Effector CD4-positive, alpha-beta T cell (primary cell): ENCODE results near the gene WDR20.
"Not testable (repeated sequence)": the region's sequence is repeated elsewhere in the genome, so short reads cannot be mapped to it uniquely, and the experiment has no call there.

Experiments
- DNase-seq: peaks from one replicate; pipeline ENCODE4 v3.0.0-alpha.2; 2020

Gene WDR20

DNA sequence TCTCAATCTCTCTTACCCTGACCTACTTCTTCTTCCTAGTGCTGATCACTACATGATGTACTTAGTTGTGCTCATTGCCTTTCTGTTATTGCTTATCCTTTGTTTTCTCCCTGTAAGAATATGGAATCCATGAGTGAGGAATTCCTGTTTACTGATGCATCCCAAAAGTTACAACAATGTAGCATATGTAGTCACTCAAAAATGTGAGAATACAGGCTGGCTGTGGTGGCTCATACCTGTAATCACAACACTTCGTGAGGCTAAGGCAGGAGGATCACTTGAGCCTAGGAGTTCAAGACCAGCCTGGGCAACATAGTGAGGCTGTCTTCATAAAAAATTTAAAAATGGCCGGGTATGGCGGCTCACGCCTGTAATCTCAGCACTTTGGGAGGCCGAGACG, 8.0 kb upstream of the WDR20 start:
- no peak for DNase-seq

GRCh38 chr14:102134021-102134420, 5.7 kb upstream of the WDR20 start:
- not testable (repeated sequence) for DNase-seq

GRCh38 chr14:102134719-102135118, 5.0 kb upstream of the WDR20 start:
- not testable (repeated sequence) for DNase-seq

DNA sequence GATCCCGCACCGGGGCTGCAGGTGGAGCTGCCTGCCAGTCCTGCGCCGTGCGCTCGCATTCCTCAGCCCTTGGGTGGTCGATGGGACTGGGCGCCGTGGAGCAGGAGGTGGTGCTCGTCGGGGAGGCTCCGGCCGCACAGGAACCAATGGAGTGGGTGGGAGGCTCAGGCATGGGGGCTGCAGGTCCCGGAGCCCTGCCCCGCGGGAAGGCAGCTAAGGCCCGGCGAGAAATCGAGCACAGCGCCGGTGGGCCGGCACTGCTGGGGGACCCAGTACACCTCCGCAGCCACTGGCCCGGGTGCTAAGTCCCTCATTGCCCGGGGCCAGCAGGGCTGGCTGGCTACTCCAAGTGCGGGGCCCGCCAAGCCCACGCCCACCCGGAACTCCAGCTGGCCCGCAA, 4.2 kb upstream of the WDR20 start:
- DNase-seq, result not testable (repeated sequence)

DNA sequence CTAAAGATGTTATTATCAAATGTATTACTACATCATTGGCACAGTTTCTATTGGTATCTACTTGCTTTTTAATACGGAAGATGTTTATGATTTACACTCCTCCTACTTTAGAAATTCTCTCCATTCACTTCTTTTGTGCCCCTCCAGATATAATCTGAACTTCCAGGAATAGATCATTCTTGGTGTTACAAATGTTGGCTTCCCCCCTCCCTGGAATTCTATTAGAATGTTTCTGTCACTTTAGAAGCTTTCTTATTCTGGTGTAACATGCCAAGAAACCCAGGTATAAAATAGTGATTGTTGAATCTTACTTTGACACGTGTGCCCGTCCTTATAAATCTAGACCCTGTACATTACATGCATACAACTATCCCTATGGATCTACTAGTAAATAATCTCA, 1.2 kb upstream of the WDR20 start:
- no peak for DNase-seq

DNA sequence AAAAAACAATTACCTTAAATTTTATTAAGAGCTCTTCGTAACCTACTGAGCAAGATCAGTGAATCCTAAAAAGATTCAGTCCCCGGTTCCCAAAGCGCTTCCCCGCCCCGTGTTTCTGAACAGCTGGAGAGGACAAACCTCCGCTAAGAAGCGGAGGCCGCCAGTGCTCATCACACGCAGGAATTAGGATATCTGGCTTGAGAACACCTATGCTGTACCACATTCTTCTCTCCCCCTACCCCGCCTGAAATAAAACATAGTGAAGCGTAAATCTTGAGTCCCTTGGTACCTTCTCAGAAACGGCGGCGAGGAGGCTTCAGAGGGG, 774 bp upstream of the WDR20 start:
- no peak for DNase-seq

- peak; percentile 10 for DNase-seq
Measured at GRCh38 chr14:102140027-102140749, 491 bp downstream of the WDR20 start.

- no peak for DNase-seq
Measured at GRCh38 chr14:102140750-102141145, 1.1 kb downstream of the WDR20 start.

GRCh38 chr14:102141797-102142196, 2.1 kb downstream of the WDR20 start:
- no peak for DNase-seq

- no peak for DNase-seq
Measured at GRCh38 chr14:102144914-102145313, 5.2 kb downstream of the WDR20 start.

- DNase-seq, result no peak
Measured at GRCh38 chr14:102145395-102145794, 5.7 kb downstream of the WDR20 start.

GRCh38 chr14:102146423-102146822, 6.7 kb downstream of the WDR20 start:
- no peak for DNase-seq

- no peak for DNase-seq
Measured at GRCh38 chr14:102150083-102150482, 10.4 kb downstream of the WDR20 start.

GRCh38 chr14:102150744-102151143, 11.0 kb downstream of the WDR20 start:
- DNase-seq, result no peak

- DNase-seq, result not testable (repeated sequence)
Measured at GRCh38 chr14:102151411-102151810, 11.7 kb downstream of the WDR20 start.

- DNase-seq, result no peak
Measured at GRCh38 chr14:102154121-102154520, 14.4 kb downstream of the WDR20 start.

GRCh38 chr14:102154821-102155549, 15.3 kb downstream of the WDR20 start:
- DNase-seq, result no peak

- no peak for DNase-seq
Measured at GRCh38 chr14:102157346-102157745, 17.6 kb downstream of the WDR20 start.

GRCh38 chr14:102158797-102159196, 19.1 kb downstream of the WDR20 start:
- no peak for DNase-seq

DNA sequence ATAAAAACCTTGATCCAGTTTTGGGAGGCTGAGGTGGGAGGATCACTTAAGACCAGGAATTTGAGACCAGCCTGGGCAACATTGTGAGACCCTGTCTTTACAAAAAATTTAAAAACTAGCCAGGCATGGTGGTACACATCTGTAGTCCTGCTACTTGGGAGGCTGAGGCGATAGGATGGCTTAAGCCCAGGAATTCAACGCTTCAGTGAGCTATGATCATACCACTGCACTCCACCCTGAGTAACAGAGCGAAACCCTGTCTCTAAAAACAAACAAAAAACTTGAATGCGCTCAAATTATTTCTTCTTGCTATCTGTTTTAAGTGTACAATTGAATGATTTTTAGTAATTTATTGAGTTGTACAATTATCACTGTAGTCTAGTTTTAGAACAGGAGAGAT, 20.1 kb downstream of the WDR20 start:
- DNase-seq, result no peak

DNA sequence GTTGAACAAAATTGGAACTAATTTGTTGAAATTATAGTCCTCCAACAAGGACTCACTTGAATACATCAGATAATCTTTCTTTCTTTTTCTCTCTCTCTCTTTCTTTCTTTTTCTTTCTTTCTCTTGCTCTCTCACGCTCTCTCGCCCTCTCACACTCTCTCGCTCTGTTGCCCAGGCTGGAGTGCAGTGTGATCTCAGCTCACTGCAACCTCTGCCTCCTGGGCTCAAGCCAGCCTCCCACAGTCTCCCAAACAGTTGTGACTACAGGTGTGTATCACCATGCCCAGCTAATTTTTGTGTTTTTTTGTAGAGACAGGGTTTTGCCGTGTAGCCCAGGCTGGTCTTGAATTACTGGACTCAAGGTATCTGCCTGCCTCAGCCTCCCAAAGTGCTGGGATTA, 22.8 kb downstream of the WDR20 start:
- no peak for DNase-seq

DNA sequence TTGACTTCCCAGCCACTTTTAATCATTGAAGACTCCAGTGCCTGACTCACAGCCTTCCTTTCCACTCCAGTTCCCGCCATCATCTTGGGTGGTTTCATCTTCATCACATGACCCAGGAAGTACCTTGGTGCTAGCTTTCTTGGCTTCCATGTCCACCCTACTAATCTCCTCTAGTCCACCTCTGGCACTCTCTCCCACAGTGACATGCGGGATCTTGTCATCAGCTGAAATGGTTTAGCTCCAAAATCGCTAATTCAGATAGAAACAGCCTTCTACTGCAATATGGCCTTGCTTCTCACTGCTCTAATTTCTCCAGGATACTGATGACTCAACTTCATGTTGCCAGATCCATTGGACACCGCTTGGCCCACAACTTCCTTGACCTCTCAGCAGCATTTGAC, 24.5 kb downstream of the WDR20 start:
- DNase-seq, result no peak

DNA sequence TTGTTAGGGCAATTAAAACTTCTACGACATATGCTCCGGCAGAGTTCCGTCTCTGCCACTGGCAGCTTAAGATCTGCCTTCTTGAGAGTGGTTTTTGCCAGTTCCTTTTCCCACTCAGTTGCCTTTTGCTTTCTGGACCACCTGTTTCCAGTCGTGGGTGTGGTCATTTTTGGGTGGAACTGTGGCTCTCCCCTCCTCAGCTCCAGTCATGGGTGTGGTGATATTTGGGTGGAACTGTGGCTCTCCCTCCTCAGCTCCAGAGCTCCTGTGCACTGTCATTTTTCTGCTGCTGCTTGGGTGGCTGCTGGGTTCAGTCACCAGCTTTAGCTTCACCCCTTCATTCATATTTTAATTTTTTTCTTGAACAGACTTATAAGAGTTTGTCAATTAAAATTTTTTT, 25.3 kb downstream of the WDR20 start:
- DNase-seq, result no peak

- DNase-seq, result no peak
Measured at GRCh38 chr14:102170061-102170460, 30.4 kb downstream of the WDR20 start.
